Hematopoietic multipotent progenitor cell treated with erythropoietin and hydrocortisone succinate and interleukin-3 and kit ligand, for 8 days (in vitro differentiated cells): Measurements from ENCODE around the gene MAP7D1.
"Not testable (repeated sequence)": the region's sequence is repeated elsewhere in the genome, so short reads cannot be mapped to it uniquely, and the experiment has no call there.

Source experiments
- DNase-seq: peaks from one replicate; pipeline ENCODE4 v3.0.0-alpha.2; 2015

Gene MAP7D1

GRCh38 chr1:36172017-36172747 is 16.2 kb downstream of the MAP7D1 start:
- no peak for DNase-seq

- DNase-seq, result no peak
These were observed 17.0 kb downstream of the MAP7D1 start for GRCh38 chr1:36172983-36173382.

GRCh38 chr1:36174713-36175112 is 18.8 kb downstream of the MAP7D1 start:
- no peak for DNase-seq

GRCh38 chr1:36175137-36176095 is 19.5 kb downstream of the MAP7D1 start:
- peak; percentile 16 for DNase-seq

- DNase-seq, result no peak
These were observed 20.4 kb downstream of the MAP7D1 start for GRCh38 chr1:36176106-36176949.

GRCh38 chr1:36177589-36178431 is 21.9 kb downstream of the MAP7D1 start:
- DNase-seq, result no peak

GRCh38 chr1:36178471-36179219 is 22.7 kb downstream of the MAP7D1 start:
- DNase-seq, result no peak

GRCh38 chr1:36179220-36179600 is 23.2 kb downstream of the MAP7D1 start:
- DNase-seq, result no peak

- DNase-seq, result no peak
These were observed 26.8 kb downstream of the MAP7D1 start for GRCh38 chr1:36182734-36183133.

- DNase-seq, result no peak
These were observed 27.4 kb downstream of the MAP7D1 start for GRCh38 chr1:36183309-36183856.

GRCh38 chr1:36187800-36188593 is 32.0 kb downstream of the MAP7D1 start:
- DNase-seq, result peak; percentile 91

GRCh38 chr1:36196805-36197204 is 40.8 kb downstream of the MAP7D1 start:
- not testable (repeated sequence) for DNase-seq

GRCh38 chr1:36198641-36199040 is 42.7 kb downstream of the MAP7D1 start:
- DNase-seq, result no peak

GRCh38 chr1:36199934-36200741 is 44.2 kb downstream of the MAP7D1 start:
- DNase-seq, result no peak

GRCh38 chr1:36203027-36203553 is 47.1 kb downstream of the MAP7D1 start:
- DNase-seq, result no peak

- no peak for DNase-seq
These were observed 47.8 kb downstream of the MAP7D1 start for GRCh38 chr1:36203554-36204346.

GRCh38 chr1:36204347-36204909 is 48.5 kb downstream of the MAP7D1 start:
- no peak for DNase-seq
